Natural killer cell (primary cell): ENCODE data around the gene CLDN15. TPM values are rescaled to one million over a fixed set of nuclear protein-coding genes. Genes with fewer than 3 reads are reported as not detected.
"Not testable (repeated sequence)": the region's sequence is repeated elsewhere in the genome, so short reads cannot be mapped to it uniquely, and the experiment has no call there.

ENCODE experiments used
- ATAC-seq, 3 donors: fragments of 150-1000 bp in 2 of 3; fragments of 200-7000 bp in 1 of 3; cut with Tn5 transposase; 1 replicate in 1 of 3; 2 replicates in 2 of 3; pipeline ENCODE4 v1.10.0; 2021; ENCODE audit warnings: mild to moderate bottlenecking in 2 of 3, moderate library complexity in 2 of 3
- DNase-seq, 2 donors: peaks; one replicate each; pipeline versions ENCODE4 v3.0.0 to v3.0.0-alpha.2; 2013 to 2021; ENCODE audit warnings: mixed read lengths in 1 of 2
- H3K27ac ChIP-seq: one replicate; pipeline ENCODE4 v1.5.1; 2013; ENCODE audit warnings: mild to moderate bottlenecking, low read length
- H3K27me3 ChIP-seq: one replicate; pipeline ENCODE4 v1.6.1; 2013; ENCODE audit warnings: low read length; ENCODE audit not compliant: control insufficient read depth, insufficient read depth
- H3K36me3 ChIP-seq: one replicate; pipeline ENCODE4 v1.6.1; 2013; ENCODE audit warnings: low read length; ENCODE audit not compliant: control insufficient read depth, insufficient read depth
- H3K4me1 ChIP-seq: one replicate; pipeline ENCODE4 v1.6.1; 2013; ENCODE audit warnings: low read length; ENCODE audit not compliant: control insufficient read depth, insufficient read depth
- H3K4me3 ChIP-seq: one replicate; pipeline ENCODE4 v1.5.1; 2013; ENCODE audit warnings: low read length
- H3K9me3 ChIP-seq: one replicate; pipeline ENCODE4 v1.6.1; 2013; ENCODE audit warnings: low read length; ENCODE audit not compliant: control insufficient read depth, insufficient read depth
- H3K27ac Mint-ChIP-seq, 2 donors: one replicate each; pipeline ENCODE4 v1.8.0; 2022; ENCODE audit warnings: mild to moderate bottlenecking in 2 of 2, mixed read lengths in 2 of 2, moderate library complexity in 1 of 2
- H3K27me3 Mint-ChIP-seq, 2 donors: one replicate each; pipeline ENCODE4 v1.8.0; 2022; ENCODE audit warnings: low read depth in 2 of 2, mixed read lengths in 2 of 2
- H3K36me3 Mint-ChIP-seq: one replicate; pipeline ENCODE4 v1.8.0; 2022; ENCODE audit warnings: mixed read lengths
- H3K4me1 Mint-ChIP-seq, 2 donors: one replicate each; pipeline ENCODE4 v1.8.0; 2022; ENCODE audit warnings: mixed read lengths in 2 of 2
- H3K4me3 Mint-ChIP-seq: one replicate; pipeline ENCODE4 v1.8.0; 2022; ENCODE audit warnings: mild to moderate bottlenecking, moderate library complexity, mixed read lengths
- H3K9me3 Mint-ChIP-seq, 2 donors: one replicate each; pipeline ENCODE4 v1.8.0; 2022; ENCODE audit warnings: mixed read lengths in 2 of 2
- CTCF ChIP-seq: fragments of 200-600 bp; IDR thresholded peaks from one replicate; pipeline ENCODE4 v1.8.0; 2022; ENCODE audit warnings: antibody characterized with exemption
- WGBS: methylation state at CpG from one replicate; pipeline ENCODE4 v1.1.7; 2013; ENCODE audit warnings: missing lambda C conversion rate; ENCODE audit not compliant: insufficient coverage; 5-methylcytosine and 5-hydroxymethylcytosine counted together
- intact Hi-C: fragments of 100-400 bp; cut with micrococcal nuclease; formaldehyde crosslinking; loops from one replicate; pipeline ENCODE4 v1.14.2; 2022
- total RNA-seq, 4 donors: library from RNA; stranded (reverse); fragments of 120-200 nt in 1 of 4; gene quantifications; one replicate each; pipeline versions ENCODE4 v1.2.3 to v1.2.4, GENCODE V29; 2013 to 2022

The CLDN15 gene
- total RNA-seq, 3 donors from 2014 or later (not counting 1 experiment from before 2014, with no cell fraction given) = 13.7 to 22.0 (median 19.3) TPM

GRCh38 chr7:101205901-101206664 lies 31.5 kb downstream of the CLDN15 start:
- Histone ChIP-seq H3K27ac (no peak overlapping the region), H3K36me3 (peaks cover 8% of the 10 kb centered on the region), H3K4me3 (no peak overlapping the region), H3K27me3 (peaks cover 6% of the 10 kb centered on the region), H3K4me1 (peaks cover 12% of the 10 kb centered on the region), H3K9me3 (no peaks in the 10 kb centered on the region)
- no peak for DNase-seq
- no peak for ATAC-seq
- Mint-ChIP-seq H3K27ac (no peak overlapping the region), H3K27me3 (peaks cover 16 to 20% of the 10 kb centered on the region in 2 donors), H3K4me3 (no peak overlapping the region), H3K36me3 (no peaks in the 10 kb centered on the region), H3K4me1 (peaks cover 0 to 4% of the 10 kb centered on the region in 2 donors), H3K9me3 (no peaks in the 10 kb centered on the region)
- intact Hi-C loops = no loop called here
- no peak for TF ChIP-seq CTCF
- WGBS = 86% methylated on average over 30 of the region's 32 CpGs

- H3K4me1 Mint-ChIP-seq = peaks cover 0 to 13% of the 10 kb centered on the region in 2 donors
- H3K4me3 ChIP-seq, H3K27ac Mint-ChIP-seq, H3K36me3 ChIP-seq, ATAC-seq, H3K4me3 Mint-ChIP-seq, intact Hi-C loops, H3K36me3 Mint-ChIP-seq, H3K27ac ChIP-seq, H3K9me3 Mint-ChIP-seq, H3K9me3 ChIP-seq: not testable (repeated sequence)
- H3K27me3 Mint-ChIP-seq = peaks cover 16 to 31% of the 10 kb centered on the region in 2 donors
- peak in 1 of 2 donors; percentile 36 for DNase-seq
- WGBS = 66% methylated on average over 22 of the region's 22 CpGs
- Histone ChIP-seq H3K4me1 (peaks cover 16% of the 10 kb centered on the region), H3K27me3 (peaks cover 17% of the 10 kb centered on the region)
Observed at GRCh38 chr7:101203740-101204738, 33.6 kb downstream of the CLDN15 start.

- Mint-ChIP-seq H3K4me1 (peaks cover 0 to 13% of the 10 kb centered on the region in 2 donors), H3K27me3 (peaks cover 16 to 31% of the 10 kb centered on the region in 2 donors), H3K27ac (no peak overlapping the region), H3K4me3 (no peak overlapping the region), H3K9me3 (no peaks in the 10 kb centered on the region), H3K36me3 (no peaks in the 10 kb centered on the region)
- intact Hi-C loops = no loop called here
- H3K27ac ChIP-seq = no peak overlapping the region
- TF ChIP-seq CTCF = no peak
- H3K4me1 ChIP-seq = peaks cover 16% of the 10 kb centered on the region
- ATAC-seq (no peak), DNase-seq (no peak)
- H3K36me3 ChIP-seq = no peaks in the 10 kb centered on the region
- H3K27me3 ChIP-seq = peaks cover 17% of the 10 kb centered on the region
- WGBS = 87% methylated on average over 5 of the region's 5 CpGs
- no peaks in the 10 kb centered on the region for H3K9me3 ChIP-seq
- no peak overlapping the region for H3K4me3 ChIP-seq
Observed at GRCh38 chr7:101202603-101202918, 35.0 kb downstream of the CLDN15 start.
